H1 (cell line): Measurements from ENCODE around the gene NR2F1-AS1. TPM values are rescaled to one million over a fixed set of nuclear protein-coding genes. Genes with fewer than 3 reads are reported as not detected.
A peak's percentile ranks its signal among the peaks of the same experiment; 100 is the strongest.

ENCODE experiments used
- CTCF ChIA-PET: fragments of 300-600 bp; sonication (Branson Sonifier 250); formaldehyde crosslinking; loops from one replicate; lab custom pipeline; 2021; ENCODE audit not compliant: partially characterized antibody; lab: Charles Lee
- POLR2A ChIA-PET: fragments of 300-600 bp; sonication (Branson Sonifier 250); formaldehyde crosslinking; loops from one replicate; lab custom pipeline; 2021; ENCODE audit warnings: inconsistent platforms; ENCODE audit not compliant: partially characterized antibody; lab: Charles Lee
- DNase-seq, 2 experiments: peaks; one replicate each; pipeline versions ENCODE4 v3.0.0 to v3.0.0-alpha.2; 2010 to 2022; ENCODE audit warnings: low spot score in 2 of 2, low read depth in 1 of 2, mixed read lengths in 1 of 2
- FAIRE-seq: peaks from 2 replicates; lab custom pipeline; 2011; peaks lifted over from hg19 to GRCh38; lab: Jason Lieb, UNC
- H2AFZ ChIP-seq: 2 replicates; pipeline ENCODE4 v1.8.1; 2012; ENCODE audit warnings: low read length, inconsistent platforms
- H2AK5ac ChIP-seq: 2 replicates; pipeline ENCODE4 v1.6.1; 2013; ENCODE audit warnings: low read depth, low read length
- H2BK120ac ChIP-seq: replicated peaks from 2 replicates; pipeline ENCODE3; 2013; ENCODE audit warnings: low read depth, low read length, inconsistent platforms
- H2BK12ac ChIP-seq: 2 replicates; pipeline ENCODE4 v1.6.1; 2013; ENCODE audit warnings: low read depth, low read length
- H2BK15ac ChIP-seq: 2 replicates; pipeline ENCODE4 v1.6.1; 2013; ENCODE audit warnings: low read length
- H2BK20ac ChIP-seq: 2 replicates; pipeline ENCODE4 v1.6.1; 2013; ENCODE audit warnings: low read length
- H2BK5ac ChIP-seq: 2 replicates; pipeline ENCODE4 v1.6.1; 2013; ENCODE audit warnings: low read depth, low read length
- H3K14ac ChIP-seq: 2 replicates; pipeline ENCODE4 v1.6.1; 2013; ENCODE audit warnings: inconsistent platforms; ENCODE audit not compliant: insufficient read length
- H3K18ac ChIP-seq: 2 replicates; pipeline ENCODE4 v1.6.1; 2013; ENCODE audit warnings: low read length; ENCODE audit errors: extremely low read depth
- H3K23ac ChIP-seq: 2 replicates; pipeline ENCODE4 v1.6.1; 2013; ENCODE audit warnings: inconsistent platforms; ENCODE audit not compliant: insufficient read length
- H3K23me2 ChIP-seq: 2 replicates; pipeline ENCODE4 v1.6.1; 2013; ENCODE audit warnings: low read depth, low read length
- H3K27ac ChIP-seq: 2 replicates; pipeline ENCODE4 v1.6.1; 2011; ENCODE audit warnings: low read depth, low read length, inconsistent platforms
- H3K27me3 ChIP-seq, 4 experiments: replicated peaks in 1 of 4; 1 replicate in 1 of 4; 2 replicates in 3 of 4; pipeline versions ENCODE4 v1.6.1 to v1.8.1; 2011 to 2013; ENCODE audit warnings: low read length in 3 of 4, mild to moderate bottlenecking in 3 of 4, inconsistent platforms in 2 of 4, mixed read lengths in 2 of 4, moderate library complexity in 1 of 4; ENCODE audit not compliant: control insufficient read depth in 3 of 4, insufficient read depth in 3 of 4; ENCODE audit errors: extremely low read depth in 1 of 4
- H3K36me3 ChIP-seq, 4 experiments: 2 replicates each; pipeline versions ENCODE4 v1.6.1 to v1.8.1; 2011 to 2013; ENCODE audit warnings: mild to moderate bottlenecking in 4 of 4, low read length in 3 of 4, moderate library complexity in 2 of 4, control low read depth in 1 of 4, inconsistent platforms in 1 of 4; ENCODE audit not compliant: insufficient read depth in 4 of 4, control insufficient read depth in 2 of 4
- H3K4ac ChIP-seq: replicated peaks from 2 replicates; pipeline ENCODE3; 2013; ENCODE audit warnings: low read length, low read depth, mixed read lengths, inconsistent platforms; ENCODE audit not compliant: insufficient read length
- H3K4me1 ChIP-seq, 4 experiments: replicated peaks in 1 of 4; 1 replicate in 1 of 4; 2 replicates in 3 of 4; pipeline versions ENCODE4 v1.6.1 to v1.8.1; 2011 to 2013; ENCODE audit warnings: low read length in 3 of 4, inconsistent platforms in 2 of 4, mixed read lengths in 1 of 4; ENCODE audit not compliant: insufficient read depth in 4 of 4, control insufficient read depth in 3 of 4
- H3K4me2 ChIP-seq, 2 experiments: 2 replicates each; pipeline versions ENCODE4 v1.6.1 to v1.8.1; 2011 to 2013; ENCODE audit warnings: low read depth in 2 of 2, low read length in 2 of 2, control low read depth in 1 of 2, inconsistent platforms in 1 of 2, mild to moderate bottlenecking in 1 of 2; ENCODE audit not compliant: insufficient read depth in 1 of 2
- H3K4me3 ChIP-seq, 4 experiments: fragments of 200-600, 300-600 bp in 1 of 4; sonication (generic), shearing (Covaris generic), sonication (Bioruptor Twin) in 1 of 4; 2 replicates each; pipeline versions ENCODE4 v1.5.1 to v1.8.1; 2011 to 2016; ENCODE audit warnings: low read length in 4 of 4, low read depth in 3 of 4, control low read depth in 2 of 4, inconsistent platforms in 2 of 4, mild to moderate bottlenecking in 2 of 4, mixed read lengths in 1 of 4, moderate library complexity in 1 of 4; ENCODE audit not compliant: insufficient read depth in 2 of 4; ENCODE audit errors: extremely low read depth in 1 of 4
- H3K56ac ChIP-seq: replicated peaks from 2 replicates; pipeline ENCODE3; 2013; ENCODE audit warnings: low read depth, mild to moderate bottlenecking, mixed read lengths, low read length, inconsistent platforms; ENCODE audit not compliant: insufficient read length
- H3K79me1 ChIP-seq: 2 replicates; pipeline ENCODE4 v1.6.1; 2013; ENCODE audit warnings: low read depth, low read length, control low read depth
- H3K79me2 ChIP-seq, 2 experiments: 2 replicates each; pipeline versions ENCODE4 v1.6.1 to v1.8.1; 2012 to 2013; ENCODE audit warnings: low read length in 2 of 2, mild to moderate bottlenecking in 2 of 2, inconsistent platforms in 1 of 2; ENCODE audit not compliant: insufficient read depth in 2 of 2, control insufficient read depth in 1 of 2
- H3K9ac ChIP-seq, 4 experiments: replicated peaks in 1 of 4; 1 replicate in 1 of 4; 2 replicates in 3 of 4; pipeline versions ENCODE4 v1.6.1 to v1.8.1; 2011 to 2013; ENCODE audit warnings: low read depth in 3 of 4, low read length in 3 of 4, control low read depth in 2 of 4, mild to moderate bottlenecking in 2 of 4, moderate library complexity in 2 of 4, inconsistent platforms in 1 of 4; ENCODE audit errors: extremely low read depth in 1 of 4
- H3K9me3 ChIP-seq, 2 experiments: 2 replicates each; pipeline versions ENCODE4 v1.6.1 to v1.8.1; 2012 to 2013; ENCODE audit warnings: mild to moderate bottlenecking in 2 of 2, moderate library complexity in 2 of 2, control low read depth in 1 of 2, inconsistent platforms in 1 of 2, low read depth in 1 of 2, low read length in 1 of 2, mixed read lengths in 1 of 2; ENCODE audit not compliant: insufficient read depth in 2 of 2
- H4K20me1 ChIP-seq, 2 experiments: replicated peaks in 1 of 2; 2 replicates each; pipeline versions ENCODE3 to v1.8.1; 2011 to 2013; ENCODE audit warnings: inconsistent platforms in 2 of 2, low read length in 2 of 2, mild to moderate bottlenecking in 1 of 2; ENCODE audit not compliant: insufficient read depth in 2 of 2, control insufficient read depth in 1 of 2
- H4K5ac ChIP-seq: 2 replicates; pipeline ENCODE4 v1.6.1; 2013; ENCODE audit warnings: low read length, low read depth, mixed read lengths, inconsistent platforms; ENCODE audit not compliant: insufficient read length
- H4K8ac ChIP-seq: 2 replicates; pipeline ENCODE4 v1.8.0; 2013; ENCODE audit warnings: mild to moderate bottlenecking, moderate library complexity, low read length, inconsistent platforms; ENCODE audit not compliant: insufficient read depth; ENCODE audit errors: extremely low read depth
- H4K91ac ChIP-seq: replicated peaks from 2 replicates; pipeline ENCODE3; 2013; ENCODE audit warnings: low read length, mixed read lengths, inconsistent platforms; ENCODE audit not compliant: insufficient read length
- BACH1 ChIP-seq: IDR thresholded peaks from 2 replicates; pipeline ENCODE4 v1.6.1; 2012; ENCODE audit warnings: low read length, improper control_type of control experiment
- CHD2 ChIP-seq: IDR thresholded peaks from 2 replicates; pipeline ENCODE4 v1.6.1; 2012; ENCODE audit warnings: low read length, improper control_type of control experiment
- CTBP2 ChIP-seq: IDR thresholded peaks from 2 replicates; pipeline ENCODE4 v1.7.0; 2011; ENCODE audit warnings: borderline replicate concordance, mild to moderate bottlenecking, moderate library complexity, mixed read lengths, low read length; ENCODE audit not compliant: insufficient read depth, insufficient read length
- MAFK ChIP-seq: IDR thresholded peaks from 2 replicates; pipeline ENCODE4 v1.6.1; 2012; ENCODE audit warnings: low read depth, mild to moderate bottlenecking, improper control_type of control experiment, low read length
- POLR2AphosphoS5 ChIP-seq: IDR thresholded peaks from 2 replicates; pipeline ENCODE4 v1.6.1; 2011; ENCODE audit warnings: low read depth, low read length
- SUZ12 ChIP-seq: fragments of 200-600 bp; sonication (generic); IDR thresholded peaks from 2 replicates; pipeline ENCODE4 v1.6.1; 2012; ENCODE audit warnings: mild to moderate bottlenecking, inconsistent platforms, low read length, moderate library complexity, mixed read lengths
- WGBS, 2 experiments: shearing (Covaris generic) in 1 of 2; methylation state at CpG; one replicate each; pipeline versions ENCODE4 v1.1.6 to v1.1.7; 2013 to 2015; ENCODE audit warnings: low lambda C conversion rate in 2 of 2, mixed read lengths in 2 of 2, inconsistent platforms in 1 of 2, low coverage in 1 of 2, missing lambda C conversion rate in 1 of 2; ENCODE audit not compliant: insufficient replicate concordance in 2 of 2, insufficient coverage in 1 of 2, insufficient read length in 1 of 2; ENCODE audit errors: extremely low coverage in 1 of 2, missing lambda C conversion rate in 1 of 2; 5-methylcytosine and 5-hydroxymethylcytosine counted together
- polyA plus RNA-seq, 7 experiments: library from polyadenylated mRNA; depleted of rRNA in 3 of 7; stranded (reverse) in 5 of 7; unstranded in 2 of 7; fragments of >200 nt in 5 of 7; fragments of 200-250 nt in 2 of 7; gene quantifications; 1 replicate in 5 of 7; 2 replicates in 1 of 7; 4 replicates in 1 of 7; pipeline versions ENCODE4 v1.2.1 to v1.2.3, GENCODE V29; 2011 to 2013; ENCODE audit warnings: missing spikeins in 2 of 7, mixed read lengths in 2 of 7
- total RNA-seq: library from RNA; stranded (reverse); fragmentation: NEBNext Ultra II Directional; extraction: Animal tissue kit (Norgen Biotek cat#: 25700); gene quantifications from 2 replicates; pipeline ENCODE4 v1.2.1, GENCODE V29; 2021

Gene NR2F1-AS1
- total and polyA plus RNA-seq, 2 of the 8 experiments (the other 6 are each of a cell fraction or from before 2014, with no cell fraction given) = 1.6 to 5.6 TPM

DNA sequence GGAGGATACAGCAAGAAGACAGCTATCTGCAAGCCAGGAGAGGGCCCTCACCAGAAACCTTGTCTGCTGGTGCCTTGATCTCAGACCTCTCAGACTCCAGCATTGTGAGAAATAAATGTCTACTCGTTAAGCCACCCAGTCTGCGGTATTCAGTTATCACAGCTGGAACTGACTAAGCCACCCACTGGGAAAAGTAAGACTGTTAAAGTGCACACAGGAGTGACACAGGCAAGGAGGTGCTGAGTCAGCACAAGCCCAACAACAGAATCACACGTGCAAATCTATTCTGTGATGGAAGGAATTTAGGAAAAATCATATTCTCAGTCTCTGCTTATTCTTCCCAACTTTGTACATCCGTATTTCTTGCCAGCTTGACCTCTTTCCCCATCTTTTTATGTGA lies 200.0 kb downstream of the NR2F1-AS1 start:
- Histone ChIP-seq H3K4me2 (no peak overlapping the region), H4K8ac (no peak overlapping the region), H3K23me2 (no peaks in the 10 kb centered on the region), H4K20me1 (no peaks in the 10 kb centered on the region), H3K4ac (no peak overlapping the region), H2BK120ac (no peak overlapping the region), H2BK20ac (no peak overlapping the region), H3K36me3 (no peaks in the 10 kb centered on the region), H4K5ac (no peak overlapping the region), H2BK5ac (no peak overlapping the region), H3K4me1 (peaks cover 0 to 3% (median 0%) of the 10 kb centered on the region in 4 experiments; a peak in 1 of 7 replicates), H3K23ac (no peak overlapping the region), H3K27me3 (no peaks in the 10 kb centered on the region), H3K14ac (no peak overlapping the region), H2BK12ac (no peak overlapping the region), H2AK5ac (no peak overlapping the region), H3K4me3 (no peak overlapping the region), H3K79me2 (no peaks in the 10 kb centered on the region), H3K27ac (no peak overlapping the region), H3K79me1 (no peaks in the 10 kb centered on the region), H4K91ac (no peak overlapping the region), H3K56ac (no peak overlapping the region), H3K18ac (no peak overlapping the region), H2AFZ (no peak overlapping the region), H3K9ac (no peak overlapping the region), H2BK15ac (no peak overlapping the region), H3K9me3 (no peaks in the 10 kb centered on the region)
- ChIA-PET CTCF (no interaction called here), POLR2A (no interaction called here)
- 88% methylated on average over 4 of the region's 4 CpGs; no CpG with 5 or more reads in 1 of the 2 experiments for WGBS, 2 experiments
- no peak for TF ChIP-seq POLR2AphosphoS5
- TF ChIP-seq SUZ12 = no peak
- no peak for TF ChIP-seq CHD2
- 0 out of 2 replicates have a peak, but pooled peaks have one; percentile 18 for TF ChIP-seq BACH1
- TF ChIP-seq CTBP2 = no peak
- TF ChIP-seq MAFK = peak; percentile 93
- DNase-seq (no peak), FAIRE-seq (no peak)
